Activated CD4-positive, alpha-beta memory T cell treated with anti-CD3 and anti-CD28 coated beads for 36 hours (primary cell): Measurements from ENCODE around the gene NUP133. TPM values are rescaled to one million over a fixed set of nuclear protein-coding genes. Genes with fewer than 3 reads are reported as not detected.
"Not testable (repeated sequence)": the region's sequence is repeated elsewhere in the genome, so short reads cannot be mapped to it uniquely, and the experiment has no call there.

Experiments
- CTCF ChIA-PET: fragments of 350-600 bp; sonication (Branson Sonifier 250); formaldehyde crosslinking; loops from one replicate; lab custom pipeline; 2021; ENCODE audit warnings: antibody characterized with exemption, inconsistent platforms; lab: Charles Lee
- POLR2A ChIA-PET: fragments of 350-600 bp; sonication (Branson Sonifier 250); formaldehyde crosslinking; loops from one replicate; lab custom pipeline; 2021; ENCODE audit warnings: antibody characterized with exemption; lab: Charles Lee
- DNase-seq: peaks from one replicate; pipeline ENCODE4 v3.0.0-alpha.2; 2020
- H3K27ac Mint-ChIP-seq: one replicate; pipeline ENCODE4 v1.8.0; 2021; ENCODE audit warnings: mixed read lengths
- H3K27me3 Mint-ChIP-seq: one replicate; pipeline ENCODE4 v1.8.0; 2021; ENCODE audit warnings: mixed read lengths
- H3K36me3 Mint-ChIP-seq: one replicate; pipeline ENCODE4 v1.8.0; 2021; ENCODE audit warnings: mixed read lengths
- H3K4me1 Mint-ChIP-seq: one replicate; pipeline ENCODE4 v1.8.0; 2021; ENCODE audit warnings: low read depth, mixed read lengths
- H3K4me3 Mint-ChIP-seq: one replicate; pipeline ENCODE4 v1.8.0; 2021; ENCODE audit warnings: mild to moderate bottlenecking, mixed read lengths
- H3K9me3 Mint-ChIP-seq: one replicate; pipeline ENCODE4 v1.8.0; 2021; ENCODE audit warnings: mixed read lengths
- intact Hi-C: fragments of 100-400 bp; cut with micrococcal nuclease; formaldehyde crosslinking; loops from one replicate; pipeline ENCODE4 v1.15.1; 2023
- total RNA-seq, 2 experiments: library from RNA; stranded (reverse); gene quantifications; one replicate each; pipeline ENCODE4 v1.2.3, GENCODE V29; 2021

Gene NUP133
- total RNA-seq, 2 experiments from 2014 or later = 54.1 to 57.0 TPM

- intact Hi-C loops = no loop called here
- DNase-seq = no peak
- Mint-ChIP-seq H3K36me3 (peaks cover 43% of the 10 kb centered on the region), H3K9me3 (no peaks in the 10 kb centered on the region), H3K27ac (no peak overlapping the region), H3K27me3 (no peaks in the 10 kb centered on the region), H3K4me3 (no peak overlapping the region), H3K4me1 (peaks cover 15% of the 10 kb centered on the region)
- ChIA-PET POLR2A (no interaction called here), CTCF (no interaction called here)
These were observed 29.8 kb upstream of the NUP133 start for GRCh38 chr1:229537894-229538293.

GRCh38 chr1:229536982-229537381 lies 28.8 kb upstream of the NUP133 start:
- Mint-ChIP-seq H3K4me1 (peaks cover 6% of the 10 kb centered on the region), H3K4me3 (no peak overlapping the region), H3K27ac (no peak overlapping the region), H3K9me3 (no peaks in the 10 kb centered on the region), H3K27me3 (no peaks in the 10 kb centered on the region), H3K36me3 (peaks cover 37% of the 10 kb centered on the region)
- intact Hi-C loops = no loop called here
- no peak for DNase-seq
- ChIA-PET POLR2A (interaction anchor here (0.6 to 0.9 kb wide), 2 partner anchors 22 to 215 kb away, joined by 3 to 5 read pairs; partner anchors contain the start of gene ABCB10), CTCF (no interaction called here)

- H3K4me3 Mint-ChIP-seq = no peak overlapping the region
- H3K36me3 Mint-ChIP-seq = peaks cover 37% of the 10 kb centered on the region
- no peaks in the 10 kb centered on the region for H3K9me3 Mint-ChIP-seq
- peaks cover 2% of the 10 kb centered on the region for H3K4me1 Mint-ChIP-seq
- H3K27ac Mint-ChIP-seq = no peak overlapping the region
- no peaks in the 10 kb centered on the region for H3K27me3 Mint-ChIP-seq
- ChIA-PET CTCF (no interaction called here), POLR2A (no interaction called here)
- intact Hi-C loops = no loop called here
- no peak for DNase-seq
These were observed 27.1 kb upstream of the NUP133 start for GRCh38 chr1:229535230-229535629.

- CTCF ChIA-PET = no interaction called here
- Mint-ChIP-seq H3K36me3 (peaks cover 30% of the 10 kb centered on the region), H3K27ac (no peak overlapping the region)
These were observed 23.2 kb upstream of the NUP133 start for GRCh38 chr1:229531326-229531725.

GRCh38 chr1:229529639-229530038 lies 21.5 kb upstream of the NUP133 start:
- H3K27ac Mint-ChIP-seq = no peak overlapping the region
- H3K4me1 Mint-ChIP-seq = peaks cover 8% of the 10 kb centered on the region
- H3K4me3 Mint-ChIP-seq = no peak overlapping the region
- no peaks in the 10 kb centered on the region for H3K27me3 Mint-ChIP-seq
- peaks cover 37% of the 10 kb centered on the region for H3K36me3 Mint-ChIP-seq
- POLR2A ChIA-PET = no interaction called here
- CTCF ChIA-PET = interaction anchor here (1.2 to 1.3 kb wide), 2 partner anchors 10 to 29 kb away, joined by 3 to 4 read pairs; partner anchors contain the start of gene ABCB10
- no peaks in the 10 kb centered on the region for H3K9me3 Mint-ChIP-seq
- DNase-seq = no peak
- intact Hi-C loops = no loop called here

More at GRCh38 chr1:229531326-229531725, 23.2 kb upstream of the NUP133 start:
- no peaks in the 10 kb centered on the region for H3K27me3 Mint-ChIP-seq
- intact Hi-C loops = no loop called here
- H3K4me3 Mint-ChIP-seq = no peak overlapping the region
- no peaks in the 10 kb centered on the region for H3K9me3 Mint-ChIP-seq
- peaks cover under 1% of the 10 kb centered on the region for H3K4me1 Mint-ChIP-seq
- DNase-seq = no peak
- POLR2A ChIA-PET = no interaction called here

- no peaks in the 10 kb centered on the region for H3K27me3 Mint-ChIP-seq
- DNase-seq = no peak
- H3K9me3 Mint-ChIP-seq = no peaks in the 10 kb centered on the region
- peaks cover 8% of the 10 kb centered on the region for H3K4me1 Mint-ChIP-seq
- POLR2A ChIA-PET = no interaction called here
- intact Hi-C loops = no loop called here
- H3K4me3 Mint-ChIP-seq = no peak overlapping the region
- H3K36me3 Mint-ChIP-seq = peaks cover 34% of the 10 kb centered on the region
- CTCF ChIA-PET = interaction anchor here (1.3 to 2.1 kb wide), 2 partner anchors 12 to 44 kb away, joined by 3 to 8 read pairs; no protein-coding TSS in a partner anchor
- no peak overlapping the region for H3K27ac Mint-ChIP-seq
These were observed 18.6 kb upstream of the NUP133 start for GRCh38 chr1:229526695-229527094.

- Mint-ChIP-seq H3K27me3 (no peaks in the 10 kb centered on the region), H3K36me3 (peaks cover 21% of the 10 kb centered on the region), H3K4me1 (peaks cover 8% of the 10 kb centered on the region), H3K4me3 (no peak overlapping the region), H3K27ac (no peak overlapping the region), H3K9me3 (no peaks in the 10 kb centered on the region)
- CTCF ChIA-PET = no interaction called here
- POLR2A ChIA-PET = no interaction called here
- no peak for DNase-seq
- intact Hi-C loops = no loop called here
These were observed 14.9 kb upstream of the NUP133 start for GRCh38 chr1:229523052-229523451.

GRCh38 chr1:229514578-229515275 lies 6.6 kb upstream of the NUP133 start:
- no peak overlapping the region for H3K27ac Mint-ChIP-seq
- CTCF ChIA-PET = interaction anchor here (0.6 to 2.5 kb wide), 10 partner anchors 12 to 709 kb away, joined by 3 to 26 read pairs (median 5); partner anchors contain the start of gene ABCB10
- H3K4me3 Mint-ChIP-seq = no peak overlapping the region
- H3K4me1 Mint-ChIP-seq = peaks cover 6% of the 10 kb centered on the region
- H3K36me3 Mint-ChIP-seq = peaks cover 3% of the 10 kb centered on the region
- intact Hi-C loops = loop anchor here (1.0 kb wide), 1 partner anchor 256 kb away; no protein-coding TSS in a partner anchor
- peak; percentile 70 for DNase-seq
- H3K27me3 Mint-ChIP-seq = no peaks in the 10 kb centered on the region
- POLR2A ChIA-PET = no interaction called here
- no peaks in the 10 kb centered on the region for H3K9me3 Mint-ChIP-seq

GRCh38 chr1:229511625-229512024 lies 3.5 kb upstream of the NUP133 start:
- POLR2A ChIA-PET = not testable (repeated sequence)

GRCh38 chr1:229511201-229511600 lies 3.1 kb upstream of the NUP133 start:
- CTCF ChIA-PET, POLR2A ChIA-PET, H3K9me3 Mint-ChIP-seq, H3K27ac Mint-ChIP-seq, H3K4me3 Mint-ChIP-seq, H3K36me3 Mint-ChIP-seq, DNase-seq, H3K27me3 Mint-ChIP-seq, intact Hi-C loops: not testable (repeated sequence)
- peaks cover 23% of the 10 kb centered on the region for H3K4me1 Mint-ChIP-seq

More at GRCh38 chr1:229511625-229512024, 3.5 kb upstream of the NUP133 start:
- DNase-seq, H3K4me3 Mint-ChIP-seq, H3K27me3 Mint-ChIP-seq, H3K36me3 Mint-ChIP-seq, intact Hi-C loops, H3K9me3 Mint-ChIP-seq, H3K27ac Mint-ChIP-seq: not testable (repeated sequence)
- peaks cover 20% of the 10 kb centered on the region for H3K4me1 Mint-ChIP-seq
- CTCF ChIA-PET = interaction anchor here (1.6 kb wide), 1 partner anchor 90 kb away, joined by 6 read pairs; no protein-coding TSS in a partner anchor

- Mint-ChIP-seq H3K36me3 (peaks cover 9% of the 10 kb centered on the region), H3K27me3 (peaks cover 2% of the 10 kb centered on the region), H3K4me1 (peaks cover 23% of the 10 kb centered on the region), H3K27ac (no peak overlapping the region), H3K4me3 (peak overlapping the region; percentile 93), H3K9me3 (no peaks in the 10 kb centered on the region)
- no peak for DNase-seq
- CTCF ChIA-PET = interaction anchor here (2.9 kb wide), 1 partner anchor 251 kb away, joined by 14 read pairs; no protein-coding TSS in a partner anchor
- intact Hi-C loops = loop anchor here (2.0 to 5.0 kb wide), 4 partner anchors 69 to 227 kb away; partner anchors contain the start of genes CCSAP, TAF5L and URB2
- POLR2A ChIA-PET = interaction anchor here (2.5 kb wide), 1 partner anchor 48 kb away, joined by 17 read pairs; the partner anchor contains the start of gene ABCB10
These were observed 1.4 kb upstream of the NUP133 start for GRCh38 chr1:229509576-229509975.

- Mint-ChIP-seq H3K4me1 (peaks cover 24% of the 10 kb centered on the region), H3K27ac (peak overlapping the region; percentile 83), H3K4me3 (peak overlapping the region; percentile 93), H3K27me3 (peaks cover 2% of the 10 kb centered on the region), H3K36me3 (peaks cover 14% of the 10 kb centered on the region), H3K9me3 (no peaks in the 10 kb centered on the region)
- POLR2A ChIA-PET = interaction anchor here (0.5 to 2.5 kb wide), 7 partner anchors 27 to 821 kb away, joined by 3 to 17 read pairs (median 4); partner anchors contain the start of genes ABCB10, TAF5L and URB2
- CTCF ChIA-PET = interaction anchor here (0.8 to 2.9 kb wide), 5 partner anchors 14 to 773 kb away, joined by 3 to 16 read pairs (median 5); partner anchors contain the start of gene ABCB10
- intact Hi-C loops = loop anchor here (1.0 to 5.0 kb wide), 5 partner anchors 50 to 227 kb away; partner anchors contain the start of genes CCSAP, TAF5L and URB2
- no peak for DNase-seq
These were observed 739 bp upstream of the NUP133 start for GRCh38 chr1:229508823-229509337.
